SK-N-SH treated with all-trans-retinoic acid at 6 μM for 48 hours (cell line): ENCODE data around the gene IPPK.

Experiments
- ARNTL ChIP-seq: fragments of 450-650 bp; formaldehyde crosslinking; IDR thresholded peaks from 2 replicates; pipeline ENCODE4 v1.5.0; 2020; ENCODE audit warnings: low read depth, mild to moderate bottlenecking, moderate library complexity, borderline replicate concordance
- ISL1 ChIP-seq: fragments of 250-450 bp; sonication (Bioruptor Pico); IDR thresholded peaks from 2 replicates; pipeline ENCODE4 v2.1.2; 2022; ENCODE audit warnings: mild to moderate bottlenecking, moderate library complexity
- OSR1 ChIP-seq: fragments of 250-450 bp; sonication (Bioruptor Pico); IDR thresholded peaks from 2 replicates; pipeline ENCODE4 v1.8.0; 2022; ENCODE audit warnings: moderate library complexity, mild to moderate bottlenecking, inconsistent platforms

GRCh38 chr9:92659601-92660000 lies 10.3 kb downstream of the IPPK start:
- TF ChIP-seq ARNTL (CRISPR knock-in tag) (no peak), ISL1 (CRISPR knock-in tag) (no peak), OSR1 (CRISPR knock-in tag) (no peak)
